NB4 (cell line): ENCODE data around the gene ZFYVE1.

ENCODE experiments used
- POLR2A ChIP-seq: IDR thresholded peaks from 2 replicates; pipeline ENCODE4 v1.6.1; 2011; ENCODE audit warnings: mild to moderate bottlenecking; ENCODE audit not compliant: insufficient read length; ENCODE audit errors: extremely low read depth
- TF ChIP-seq, protein P1 (sequence below): IDR thresholded peaks from one replicate; pipeline ENCODE4 v1.5.1; 2012; ENCODE audit warnings: low read depth, low read length
- TF ChIP-seq, protein P2 (sequence below): IDR thresholded peaks from 2 replicates; pipeline ENCODE4 v1.6.1; 2011; ENCODE audit warnings: low read depth, low read length

DNA sequence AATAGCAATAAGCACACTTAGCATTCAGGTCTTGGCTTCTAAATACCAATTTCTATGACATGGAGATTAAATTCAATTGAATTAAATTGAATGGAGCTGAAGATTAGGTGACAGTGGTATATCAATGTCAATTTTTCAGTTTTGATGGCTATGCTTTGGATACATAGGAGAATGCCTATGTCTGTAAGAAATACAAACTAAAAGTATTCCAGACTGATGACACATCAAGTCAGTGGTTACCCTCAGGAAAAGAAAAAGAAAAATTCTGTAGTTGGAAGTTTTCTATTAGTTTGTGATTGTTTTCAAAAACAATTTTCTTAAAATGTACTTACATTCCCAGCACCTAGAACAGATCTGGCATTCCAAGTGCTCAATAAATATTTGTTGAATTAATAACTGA, 105.5 kb downstream of the ZFYVE1 start:
- TF ChIP-seq, protein P1, sequence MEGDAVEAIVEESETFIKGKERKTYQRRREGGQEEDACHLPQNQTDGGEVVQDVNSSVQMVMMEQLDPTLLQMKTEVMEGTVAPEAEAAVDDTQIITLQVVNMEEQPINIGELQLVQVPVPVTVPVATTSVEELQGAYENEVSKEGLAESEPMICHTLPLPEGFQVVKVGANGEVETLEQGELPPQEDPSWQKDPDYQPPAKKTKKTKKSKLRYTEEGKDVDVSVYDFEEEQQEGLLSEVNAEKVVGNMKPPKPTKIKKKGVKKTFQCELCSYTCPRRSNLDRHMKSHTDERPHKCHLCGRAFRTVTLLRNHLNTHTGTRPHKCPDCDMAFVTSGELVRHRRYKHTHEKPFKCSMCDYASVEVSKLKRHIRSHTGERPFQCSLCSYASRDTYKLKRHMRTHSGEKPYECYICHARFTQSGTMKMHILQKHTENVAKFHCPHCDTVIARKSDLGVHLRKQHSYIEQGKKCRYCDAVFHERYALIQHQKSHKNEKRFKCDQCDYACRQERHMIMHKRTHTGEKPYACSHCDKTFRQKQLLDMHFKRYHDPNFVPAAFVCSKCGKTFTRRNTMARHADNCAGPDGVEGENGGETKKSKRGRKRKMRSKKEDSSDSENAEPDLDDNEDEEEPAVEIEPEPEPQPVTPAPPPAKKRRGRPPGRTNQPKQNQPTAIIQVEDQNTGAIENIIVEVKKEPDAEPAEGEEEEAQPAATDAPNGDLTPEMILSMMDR = no peak
- no peak for TF ChIP-seq POLR2A
- TF ChIP-seq, protein P2, sequence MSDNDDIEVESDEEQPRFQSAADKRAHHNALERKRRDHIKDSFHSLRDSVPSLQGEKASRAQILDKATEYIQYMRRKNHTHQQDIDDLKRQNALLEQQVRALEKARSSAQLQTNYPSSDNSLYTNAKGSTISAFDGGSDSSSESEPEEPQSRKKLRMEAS = no peak
